ENCODE measurements around the gene HSPA12A.

GRCh38 chr10:116704926-116705325 is 37.4 kb downstream of the HSPA12A start:
- TF ChIP-seq CTCF (IDR thresholded peaks at IDR 0.05; ENCODE audit: low read depth, low read length, poor library complexity, severe bottlenecking) (no peak), EZH2phosphoT487 (IDR thresholded peaks at IDR 0.05; ENCODE audit: borderline replicate concordance, low read length) (no peak)

All from DOHH2 (cell line).